Smooth muscle cell (in vitro differentiated cells): ENCODE measurements around the gene RELA. TPM values are rescaled to one million over a fixed set of nuclear protein-coding genes. Genes with fewer than 3 reads are reported as not detected.

Source experiments
- DNase-seq: peaks from one replicate; lab custom pipeline; 2025; ENCODE audit not compliant: unreplicated experiment; lab: John Stamatoyannopoulos, UW
- H2AFZ ChIP-seq: fragments of 200-600 bp; sonication (generic); 2 replicates; pipeline ENCODE4 v1.6.0; 2016; ENCODE audit warnings: antibody characterized with exemption, low read depth, mild to moderate bottlenecking
- H3F3A ChIP-seq: fragments of 200-600 bp; sonication (generic); 2 replicates; pipeline ENCODE4 v1.6.0; 2017; ENCODE audit warnings: antibody characterized with exemption, low read depth
- H3K27ac ChIP-seq: fragments of 200-600 bp; sonication (generic); 2 replicates; pipeline ENCODE4 v1.5.1; 2016; ENCODE audit warnings: low read depth, mild to moderate bottlenecking
- H3K27me3 ChIP-seq: fragments of 200-600 bp; sonication (generic); 2 replicates; pipeline ENCODE4 v1.6.1; 2016; ENCODE audit warnings: low read depth, mild to moderate bottlenecking
- H3K36me3 ChIP-seq: fragments of 200-600 bp; sonication (generic); 2 replicates; pipeline ENCODE4 v1.5.1; 2016; ENCODE audit warnings: low read depth
- H3K4me1 ChIP-seq: fragments of 200-600 bp; sonication (generic); 2 replicates; pipeline ENCODE4 v1.5.1; 2016; ENCODE audit warnings: low read depth
- H3K4me2 ChIP-seq: fragments of 200-600 bp; sonication (generic); 2 replicates; pipeline ENCODE4 v1.6.0; 2016; ENCODE audit warnings: mild to moderate bottlenecking
- H3K4me3 ChIP-seq: fragments of 200-600 bp; sonication (generic); 2 replicates; pipeline ENCODE4 v1.5.1; 2016; ENCODE audit warnings: mild to moderate bottlenecking
- H3K79me2 ChIP-seq: fragments of 200-600 bp; sonication (generic); 2 replicates; pipeline ENCODE4 v1.6.0; 2016; ENCODE audit warnings: low read depth, mild to moderate bottlenecking
- H3K9ac ChIP-seq: fragments of 200-600 bp; sonication (generic); 2 replicates; pipeline ENCODE4 v1.6.0; 2016; ENCODE audit warnings: low read depth
- H3K9me3 ChIP-seq: fragments of 200-600 bp; sonication (generic); replicated peaks from 2 replicates; pipeline ENCODE4 v1.5.1; 2016; ENCODE audit warnings: low read depth
- H4K20me1 ChIP-seq: fragments of 200-600 bp; sonication (generic); 2 replicates; pipeline ENCODE4 v1.6.0; 2016; ENCODE audit warnings: low read depth
- CTCF ChIP-seq: fragments of 200-600 bp; sonication (generic); IDR thresholded peaks from 2 replicates; pipeline ENCODE4 v1.5.1; 2017; ENCODE audit warnings: borderline replicate concordance, mild to moderate bottlenecking, antibody characterized with exemption; ENCODE audit not compliant: insufficient read depth, poor library complexity, severe bottlenecking
- whole genome bisulfite sequencing: methylation state at CpG from one replicate; pipeline ENCODE4 v1.1.7; 2016; ENCODE audit warnings: low lambda C conversion rate; 5-methylcytosine and 5-hydroxymethylcytosine counted together
- polyA plus RNA-seq: library from polyadenylated mRNA; unstranded; fragments of >200 nt; fragmentation: Nextera tagmentation; extraction: Ambion mirVana; gene quantifications from 2 replicates; pipeline ENCODE4 v1.2.1, GENCODE V29; 2016
- total RNA-seq: library from RNA; depleted of rRNA; stranded (reverse); fragments of >200 nt; gene quantifications from 2 replicates; pipeline ENCODE4 v1.2.3, GENCODE V29; 2014

The RELA gene
- total and polyA plus RNA-seq, 2 experiments from 2014 or later: 41.7 to 82.8 TPM

GRCh38 chr11:65618763-65619162, 44.0 kb downstream of the RELA start:
- Histone ChIP-seq H3K27ac (no peak overlapping the region), H3K9ac (no peak overlapping the region), H2AFZ (no peak overlapping the region), H3K9me3 (no peaks in the 10 kb centered on the region), H3K4me1 (peaks cover under 1% of the 10 kb centered on the region), H3F3A (no peaks in the 10 kb centered on the region), H3K79me2 (peaks cover 26% of the 10 kb centered on the region), H4K20me1 (peaks cover 8% of the 10 kb centered on the region), H3K4me3 (no peak overlapping the region), H3K27me3 (no peaks in the 10 kb centered on the region), H3K36me3 (no peaks in the 10 kb centered on the region), H3K4me2 (no peak overlapping the region)
- DNase-seq: no peak
- TF ChIP-seq CTCF: no peak
- WGBS: over 99% methylated on average over 14 of the region's 14 CpGs

- Histone ChIP-seq H3K4me1 (peaks cover 7% of the 10 kb centered on the region), H3K79me2 (peaks cover 32% of the 10 kb centered on the region), H3K9me3 (no peaks in the 10 kb centered on the region), H3K4me3 (no peak overlapping the region), H3K36me3 (no peaks in the 10 kb centered on the region), H3F3A (no peaks in the 10 kb centered on the region), H2AFZ (no peak overlapping the region), H3K27me3 (no peaks in the 10 kb centered on the region), H4K20me1 (peaks cover 9% of the 10 kb centered on the region), H3K4me2 (no peak overlapping the region), H3K9ac (no peak overlapping the region), H3K27ac (no peak overlapping the region)
- no peak for DNase-seq
- 98% methylated on average over 33 of the region's 33 CpGs for WGBS
- no peak for TF ChIP-seq CTCF
Observed at GRCh38 chr11:65617990-65618751, 44.5 kb downstream of the RELA start.

- Histone ChIP-seq H3K27ac (no peak overlapping the region), H4K20me1 (peaks cover 17% of the 10 kb centered on the region), H3K9me3 (no peaks in the 10 kb centered on the region), H3K4me1 (peaks cover 15% of the 10 kb centered on the region), H2AFZ (no peak overlapping the region), H3K27me3 (no peaks in the 10 kb centered on the region), H3K79me2 (peaks cover 41% of the 10 kb centered on the region), H3F3A (no peaks in the 10 kb centered on the region), H3K36me3 (no peaks in the 10 kb centered on the region), H3K9ac (peak overlapping the region; percentile 81), H3K4me3 (peak overlapping the region; percentile 80), H3K4me2 (peak overlapping the region; percentile 94)
- TF ChIP-seq CTCF: no peak
- 98% methylated on average over 17 of the region's 17 CpGs for WGBS
- no peak for DNase-seq
Observed at GRCh38 chr11:65617136-65617850, 45.4 kb downstream of the RELA start.
